GM12873 (cell line): Measurements from ENCODE around the gene GPHB5.

Source experiments
- TF ChIP-seq, protein P1 (sequence below): IDR thresholded peaks from 2 replicates; pipeline ENCODE4 v1.5.1; 2012; ENCODE audit warnings: low read depth, mild to moderate bottlenecking, moderate library complexity, low read length, control low read depth; ENCODE audit not compliant: insufficient read depth; ENCODE audit errors: missing control alignments

Gene GPHB5

DNA sequence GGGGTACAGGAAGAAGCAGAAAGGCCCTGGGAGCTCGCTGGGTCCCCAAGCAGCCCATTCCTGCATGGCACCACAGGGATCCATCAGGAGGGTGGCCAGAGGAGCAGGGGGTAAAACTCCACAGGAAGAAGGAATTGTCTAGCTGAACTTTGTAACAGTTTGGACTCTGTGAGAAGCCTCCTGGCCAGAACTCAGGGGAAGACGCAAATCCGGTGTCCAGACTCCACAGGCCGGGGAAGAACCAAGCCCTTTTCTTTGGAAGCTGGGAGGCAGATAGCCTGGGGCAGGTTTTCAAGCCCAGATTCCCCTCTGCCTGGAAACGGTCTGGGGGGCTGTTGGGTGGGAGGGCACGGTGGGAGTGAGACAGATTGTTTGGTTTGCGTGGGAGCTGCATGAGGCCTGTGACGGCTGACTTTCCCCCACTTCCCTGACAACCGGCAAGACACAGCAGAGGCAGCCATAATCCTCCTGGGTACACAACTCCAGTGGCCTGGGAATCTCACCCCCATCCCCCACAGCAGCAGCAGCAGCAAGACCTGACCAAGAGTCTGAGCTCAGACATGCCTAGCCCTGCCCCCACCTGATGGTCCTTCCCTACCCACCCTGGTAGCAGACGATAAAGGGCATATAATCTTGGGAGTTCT is 16.7 kb downstream of the GPHB5 start:
- TF ChIP-seq, protein P1, sequence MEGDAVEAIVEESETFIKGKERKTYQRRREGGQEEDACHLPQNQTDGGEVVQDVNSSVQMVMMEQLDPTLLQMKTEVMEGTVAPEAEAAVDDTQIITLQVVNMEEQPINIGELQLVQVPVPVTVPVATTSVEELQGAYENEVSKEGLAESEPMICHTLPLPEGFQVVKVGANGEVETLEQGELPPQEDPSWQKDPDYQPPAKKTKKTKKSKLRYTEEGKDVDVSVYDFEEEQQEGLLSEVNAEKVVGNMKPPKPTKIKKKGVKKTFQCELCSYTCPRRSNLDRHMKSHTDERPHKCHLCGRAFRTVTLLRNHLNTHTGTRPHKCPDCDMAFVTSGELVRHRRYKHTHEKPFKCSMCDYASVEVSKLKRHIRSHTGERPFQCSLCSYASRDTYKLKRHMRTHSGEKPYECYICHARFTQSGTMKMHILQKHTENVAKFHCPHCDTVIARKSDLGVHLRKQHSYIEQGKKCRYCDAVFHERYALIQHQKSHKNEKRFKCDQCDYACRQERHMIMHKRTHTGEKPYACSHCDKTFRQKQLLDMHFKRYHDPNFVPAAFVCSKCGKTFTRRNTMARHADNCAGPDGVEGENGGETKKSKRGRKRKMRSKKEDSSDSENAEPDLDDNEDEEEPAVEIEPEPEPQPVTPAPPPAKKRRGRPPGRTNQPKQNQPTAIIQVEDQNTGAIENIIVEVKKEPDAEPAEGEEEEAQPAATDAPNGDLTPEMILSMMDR: no peak

GRCh38 chr14:63300854-63301253 is 17.9 kb downstream of the GPHB5 start:
- TF ChIP-seq, protein P1: no peak

DNA sequence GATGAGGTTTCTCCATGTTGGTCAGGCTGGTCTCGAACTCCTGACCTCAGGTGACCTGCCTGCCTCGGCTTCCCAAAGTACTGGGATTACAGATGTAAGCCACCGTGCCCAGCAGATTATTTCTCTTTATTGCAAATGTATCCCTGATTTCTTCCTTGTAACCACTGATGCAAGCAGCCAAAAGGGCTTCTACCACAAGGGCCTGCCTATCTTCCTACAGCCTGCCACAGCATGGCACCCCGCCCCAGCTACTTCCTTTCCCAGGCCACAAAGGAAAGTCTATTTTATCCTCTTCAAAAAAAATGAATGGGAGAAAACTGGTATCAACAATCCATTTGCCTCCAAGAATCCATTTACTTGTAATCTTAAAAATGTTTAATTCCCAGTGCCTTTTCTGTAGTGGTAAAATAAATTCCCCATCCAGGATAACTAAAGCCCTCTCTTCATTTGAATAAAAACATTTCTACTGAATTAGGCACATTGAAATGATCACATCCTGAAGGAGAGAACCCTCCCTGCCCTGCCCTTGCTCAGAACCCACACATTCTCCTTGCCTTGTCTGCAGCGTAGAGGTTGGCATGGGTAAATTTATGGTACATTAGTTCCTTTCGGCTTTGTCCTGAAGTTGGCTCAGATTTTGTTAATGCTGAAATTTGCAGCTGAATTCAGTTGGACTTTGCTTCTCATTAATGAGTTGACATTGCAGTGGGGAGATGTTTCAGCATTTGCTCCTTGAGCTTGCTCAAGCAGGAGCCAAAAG is 19.2 kb downstream of the GPHB5 start:
- TF ChIP-seq, protein P1: no peak

DNA sequence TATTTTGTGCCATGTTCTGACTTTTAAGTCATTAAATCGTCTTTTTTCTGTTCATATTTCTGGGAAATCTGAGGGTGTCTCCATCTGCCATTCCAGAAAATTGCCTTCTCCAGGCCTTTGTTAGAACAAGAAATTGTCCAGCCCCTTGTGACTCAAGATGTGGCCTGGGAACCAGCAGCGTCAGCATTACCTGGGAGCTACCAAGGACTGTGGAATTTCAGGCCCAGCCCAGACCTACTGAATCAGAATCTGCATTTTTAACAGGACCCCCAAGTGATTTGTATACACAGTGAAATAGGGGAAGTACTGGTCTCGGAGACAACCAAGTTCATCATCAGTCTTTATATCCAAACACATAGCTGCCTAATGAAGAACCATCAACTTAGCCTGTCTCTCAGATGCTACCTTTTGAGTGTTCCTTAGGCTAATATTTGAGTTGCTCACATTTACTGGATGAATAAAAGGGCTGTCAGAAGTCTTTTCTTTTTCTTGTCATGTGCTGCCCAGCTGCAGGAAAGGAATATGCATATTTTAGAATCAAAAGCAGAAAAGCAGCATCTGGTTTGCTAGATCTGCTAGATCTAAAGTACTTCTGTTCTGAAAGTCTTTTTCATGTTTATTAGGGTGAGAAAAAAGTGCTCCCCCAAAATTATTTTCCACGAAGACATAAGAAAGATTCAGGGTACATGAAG is 21.2 kb downstream of the GPHB5 start:
- TF ChIP-seq, protein P1: no peak

DNA sequence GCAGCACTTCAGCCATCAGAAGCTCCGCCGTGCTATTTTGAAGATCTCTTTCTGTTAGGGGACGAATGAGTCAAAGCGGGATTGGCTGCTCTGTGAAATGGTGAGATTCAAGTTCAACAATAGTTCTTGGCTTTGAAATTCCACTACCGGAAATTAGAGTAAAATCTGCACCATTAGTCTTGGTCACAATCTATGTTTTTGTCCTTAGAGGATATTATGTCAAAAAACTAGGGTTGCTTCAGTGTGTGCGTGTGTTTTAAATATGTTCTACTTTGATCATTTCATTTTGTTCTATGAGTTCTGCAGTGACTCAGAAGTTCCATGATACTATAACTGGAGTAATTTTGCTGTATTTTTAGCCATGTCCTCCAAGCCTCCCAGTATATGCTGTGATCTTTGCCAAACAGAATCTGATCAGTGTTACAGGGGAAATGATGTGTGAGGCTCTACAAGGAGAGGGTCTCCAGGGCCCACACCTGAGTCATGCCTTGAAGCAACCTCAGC is 22.6 kb downstream of the GPHB5 start:
- TF ChIP-seq, protein P1: no peak

- TF ChIP-seq, protein P1: no peak
Observed at GRCh38 chr14:63295231-63295685, 23.5 kb downstream of the GPHB5 start.

- TF ChIP-seq, protein P1: no peak
Observed at GRCh38 chr14:63292805-63293204, 25.9 kb downstream of the GPHB5 start.
